ENCODE data around the gene SLC22A23.

SLC22A23 gene

GRCh38 chr6:3402310-3403237 is 54.3 kb downstream of the SLC22A23 start:
- ATAC-seq (ENCODE audit: low read depth) = peak; percentile 69
- peak; percentile 28 for TF ChIP-seq CTCF (IDR thresholded peaks at IDR 0.05; ENCODE audit: poor library complexity, severe bottlenecking)
- H3K4me1 ChIP-seq (ENCODE audit: insufficient read depth, poor library complexity, severe bottlenecking) = peaks cover 30% of the 10 kb centered on the region
- DNase-seq (ENCODE audit: low spot score) = no peak
- no peak overlapping the region for H3K4me3 ChIP-seq (ENCODE audit: severe bottlenecking)
- H3K27me3 ChIP-seq (ENCODE audit: insufficient read depth, poor library complexity, severe bottlenecking) = no peaks in the 10 kb centered on the region
- no peaks in the 10 kb centered on the region for H3K9me3 ChIP-seq (ENCODE audit: severe bottlenecking)
- peak overlapping the region; percentile 89 for H3K27ac ChIP-seq (ENCODE audit: poor library complexity, severe bottlenecking)
- H3K36me3 ChIP-seq (ENCODE audit: low read depth) = no peaks in the 10 kb centered on the region

GRCh38 chr6:3400162-3400561 is 56.7 kb downstream of the SLC22A23 start:
- H3K4me1 ChIP-seq (ENCODE audit: insufficient read depth, poor library complexity, severe bottlenecking) = peaks cover 20% of the 10 kb centered on the region
- no peak for TF ChIP-seq CTCF (IDR thresholded peaks at IDR 0.05; ENCODE audit: poor library complexity, severe bottlenecking)
- no peak overlapping the region for H3K4me3 ChIP-seq (ENCODE audit: severe bottlenecking)
- no peak overlapping the region for H3K27ac ChIP-seq (ENCODE audit: poor library complexity, severe bottlenecking)
- H3K9me3 ChIP-seq (ENCODE audit: severe bottlenecking) = no peaks in the 10 kb centered on the region
- no peaks in the 10 kb centered on the region for H3K27me3 ChIP-seq (ENCODE audit: insufficient read depth, poor library complexity, severe bottlenecking)
- no peak for ATAC-seq (ENCODE audit: low read depth)
- no peaks in the 10 kb centered on the region for H3K36me3 ChIP-seq (ENCODE audit: low read depth)
- no peak for DNase-seq (ENCODE audit: low spot score)

GRCh38 chr6:3398755-3399696 is 57.8 kb downstream of the SLC22A23 start:
- Histone ChIP-seq H3K9me3 (ENCODE audit: severe bottlenecking) (no peaks in the 10 kb centered on the region), H3K27ac (ENCODE audit: poor library complexity, severe bottlenecking) (no peak overlapping the region), H3K4me3 (ENCODE audit: severe bottlenecking) (no peak overlapping the region), H3K27me3 (ENCODE audit: insufficient read depth, poor library complexity, severe bottlenecking) (no peaks in the 10 kb centered on the region), H3K36me3 (ENCODE audit: low read depth) (no peaks in the 10 kb centered on the region), H3K4me1 (ENCODE audit: insufficient read depth, poor library complexity, severe bottlenecking) (peaks cover 15% of the 10 kb centered on the region)
- no peak for ATAC-seq (ENCODE audit: low read depth)
- TF ChIP-seq CTCF (IDR thresholded peaks at IDR 0.05; ENCODE audit: poor library complexity, severe bottlenecking) = no peak
- DNase-seq (ENCODE audit: low spot score) = no peak

GRCh38 chr6:3398165-3398562 is 58.7 kb downstream of the SLC22A23 start:
- H3K27ac ChIP-seq (ENCODE audit: poor library complexity, severe bottlenecking) = no peak overlapping the region
- no peak for DNase-seq (ENCODE audit: low spot score)
- H3K4me1 ChIP-seq (ENCODE audit: insufficient read depth, poor library complexity, severe bottlenecking) = peaks cover 10% of the 10 kb centered on the region
- H3K36me3 ChIP-seq (ENCODE audit: low read depth) = no peaks in the 10 kb centered on the region
- H3K27me3 ChIP-seq (ENCODE audit: insufficient read depth, poor library complexity, severe bottlenecking) = no peaks in the 10 kb centered on the region
- no peak for TF ChIP-seq CTCF (IDR thresholded peaks at IDR 0.05; ENCODE audit: poor library complexity, severe bottlenecking)
- no peak overlapping the region for H3K4me3 ChIP-seq (ENCODE audit: severe bottlenecking)
- no peaks in the 10 kb centered on the region for H3K9me3 ChIP-seq (ENCODE audit: severe bottlenecking)
- no peak for ATAC-seq (ENCODE audit: low read depth)

All from RWPE2 (cell line).